ENCODE results near the gene SMAD7. TPM values are rescaled to one million over a fixed set of nuclear protein-coding genes. Genes with fewer than 3 reads are reported as not detected.

Gene SMAD7
- total and polyA plus RNA-seq, 7 experiments from 2014 or later = 5.3 to 79.4 (median 21.4) TPM

GRCh38 chr18:48904091-48904490 lies 46.7 kb downstream of the SMAD7 start:
- H3K4me3 Mint-ChIP-seq = no peak overlapping the region
- peaks cover 0 to 16% (median 0%) of the 10 kb centered on the region in 5 donors for H3K27me3 Mint-ChIP-seq
- peaks cover 0 to 13% (median 0%) of the 10 kb centered on the region in 3 experiments for H3K9me3 ChIP-seq (ENCODE audit: control insufficient read depth in 2 of 3, low read length in 3 of 3)
- no peaks in the 10 kb centered on the region for H3K27me3 ChIP-seq (ENCODE audit: control insufficient read depth in 2 of 2, insufficient read depth in 2 of 2, low read length in 2 of 2)
- intact Hi-C loops (cut with micrococcal nuclease) = no loop called here
- DNase-seq (no peak), ATAC-seq (no peak)
- peaks cover 0 to 19% (median 15%) of the 10 kb centered on the region in 7 donors for H3K4me1 Mint-ChIP-seq
- ChIA-PET CTCF (no interaction called here), POLR2A (no interaction called here)
- peaks cover 5 to 22% (median 14%) of the 10 kb centered on the region in 11 donors for H3K9me3 Mint-ChIP-seq
- peaks cover 0 to 1% of the 10 kb centered on the region in 2 donors for H3K4me1 ChIP-seq (ENCODE audit: control insufficient read depth in 2 of 2, insufficient read depth in 2 of 2, low read length in 2 of 2)
- no peak overlapping the region for H3K4me3 ChIP-seq (ENCODE audit: low read length)
- peaks cover 0 to 16% (median 10%) of the 10 kb centered on the region in 5 donors for H3K36me3 Mint-ChIP-seq
- no peak overlapping the region for H3K27ac ChIP-seq (ENCODE audit: low read depth, low read length)
- H3K27ac Mint-ChIP-seq = no peak overlapping the region
- no peaks in the 10 kb centered on the region for H3K36me3 ChIP-seq (ENCODE audit: control insufficient read depth in 2 of 3, insufficient read depth in 3 of 3, low read length in 3 of 3)

- Histone ChIP-seq H3K9me3 (ENCODE audit: control insufficient read depth in 2 of 3, low read length in 3 of 3) (peaks cover 0 to 13% (median 0%) of the 10 kb centered on the region in 3 experiments), H3K4me3 (ENCODE audit: low read length) (no peak overlapping the region), H3K36me3 (ENCODE audit: control insufficient read depth in 2 of 3, insufficient read depth in 3 of 3, low read length in 3 of 3) (no peaks in the 10 kb centered on the region), H3K4me1 (ENCODE audit: control insufficient read depth in 2 of 2, insufficient read depth in 2 of 2, low read length in 2 of 2) (no peaks in the 10 kb centered on the region), H3K27ac (ENCODE audit: low read depth, low read length) (no peak overlapping the region), H3K27me3 (ENCODE audit: control insufficient read depth in 2 of 2, insufficient read depth in 2 of 2, low read length in 2 of 2) (no peaks in the 10 kb centered on the region)
- DNase-seq (no peak), ATAC-seq (no peak)
- CTCF ChIA-PET = no interaction called here
- intact Hi-C loops (cut with micrococcal nuclease) = no loop called here
- peaks cover 0 to 14% (median 0%) of the 10 kb centered on the region in 5 donors for H3K27me3 Mint-ChIP-seq
- H3K4me1 Mint-ChIP-seq = peaks cover 0 to 13% (median 12%) of the 10 kb centered on the region in 7 donors
- H3K27ac Mint-ChIP-seq = no peak overlapping the region
- H3K36me3 Mint-ChIP-seq = peaks cover 0 to 18% (median 10%) of the 10 kb centered on the region in 5 donors
- POLR2A ChIA-PET = no interaction called here
- peaks cover 5 to 22% (median 14%) of the 10 kb centered on the region in 11 donors for H3K9me3 Mint-ChIP-seq
- H3K4me3 Mint-ChIP-seq = no peak overlapping the region
Measured at GRCh38 chr18:48902856-48903601, 47.7 kb downstream of the SMAD7 start.

- H3K9me3 Mint-ChIP-seq = peaks cover 5 to 22% (median 14%) of the 10 kb centered on the region in 11 donors
- peak; percentile 32 for ATAC-seq
- Histone ChIP-seq H3K36me3 (ENCODE audit: control insufficient read depth in 2 of 3, insufficient read depth in 3 of 3, low read length in 3 of 3) (no peaks in the 10 kb centered on the region), H3K4me3 (ENCODE audit: low read length) (no peak overlapping the region), H3K4me1 (ENCODE audit: control insufficient read depth in 2 of 2, insufficient read depth in 2 of 2, low read length in 2 of 2) (no peaks in the 10 kb centered on the region), H3K27me3 (ENCODE audit: control insufficient read depth in 2 of 2, insufficient read depth in 2 of 2, low read length in 2 of 2) (no peaks in the 10 kb centered on the region), H3K9me3 (ENCODE audit: control insufficient read depth in 2 of 3, low read length in 3 of 3) (peaks cover 0 to 13% (median 0%) of the 10 kb centered on the region in 3 experiments), H3K27ac (ENCODE audit: low read depth, low read length) (no peak overlapping the region)
- H3K4me1 Mint-ChIP-seq = peaks cover 0 to 13% (median 12%) of the 10 kb centered on the region in 7 donors
- peaks cover 0 to 18% (median 10%) of the 10 kb centered on the region in 5 donors for H3K36me3 Mint-ChIP-seq
- peaks cover 0 to 14% (median 0%) of the 10 kb centered on the region in 5 donors for H3K27me3 Mint-ChIP-seq
- POLR2A ChIA-PET = no interaction called here
- DNase-seq = no peak
- H3K4me3 Mint-ChIP-seq = no peak overlapping the region
- intact Hi-C loops (cut with micrococcal nuclease) = no loop called here
- CTCF ChIA-PET = no interaction called here
- H3K27ac Mint-ChIP-seq = no peak overlapping the region
Measured at GRCh38 chr18:48902023-48902855, 48.5 kb downstream of the SMAD7 start.

- Histone ChIP-seq H3K4me1 (ENCODE audit: control insufficient read depth in 2 of 2, insufficient read depth in 2 of 2, low read length in 2 of 2) (no peaks in the 10 kb centered on the region), H3K4me3 (ENCODE audit: low read length) (no peak overlapping the region), H3K27me3 (ENCODE audit: control insufficient read depth in 2 of 2, insufficient read depth in 2 of 2, low read length in 2 of 2) (no peaks in the 10 kb centered on the region), H3K36me3 (ENCODE audit: control insufficient read depth in 2 of 3, insufficient read depth in 3 of 3, low read length in 3 of 3) (no peaks in the 10 kb centered on the region), H3K27ac (ENCODE audit: low read depth, low read length) (no peak overlapping the region), H3K9me3 (ENCODE audit: control insufficient read depth in 2 of 3, low read length in 3 of 3) (peaks cover 0 to 13% (median 0%) of the 10 kb centered on the region in 3 experiments)
- peaks cover 0 to 18% (median 10%) of the 10 kb centered on the region in 5 donors for H3K36me3 Mint-ChIP-seq
- intact Hi-C loops (cut with micrococcal nuclease) = no loop called here
- H3K27me3 Mint-ChIP-seq = peaks cover 0 to 12% (median 0%) of the 10 kb centered on the region in 5 donors
- H3K4me1 Mint-ChIP-seq = peaks cover 0 to 19% (median 18%) of the 10 kb centered on the region in 7 donors
- no peak for DNase-seq
- ChIA-PET POLR2A (interaction anchor here (0.6 kb wide), 1 partner anchor 23 kb away, joined by 3 read pairs; no protein-coding TSS in a partner anchor), CTCF (no interaction called here)
- ATAC-seq = no peak
- H3K27ac Mint-ChIP-seq = no peak overlapping the region
- peaks cover 5 to 22% (median 14%) of the 10 kb centered on the region in 11 donors for H3K9me3 Mint-ChIP-seq
- no peak overlapping the region for H3K4me3 Mint-ChIP-seq
Measured at GRCh38 chr18:48901145-48902022, 49.4 kb downstream of the SMAD7 start.

- ATAC-seq (no peak), DNase-seq (no peak)
- Histone ChIP-seq H3K4me1 (ENCODE audit: control insufficient read depth in 2 of 2, insufficient read depth in 2 of 2, low read length in 2 of 2) (no peaks in the 10 kb centered on the region), H3K36me3 (ENCODE audit: control insufficient read depth in 2 of 3, insufficient read depth in 3 of 3, low read length in 3 of 3) (no peaks in the 10 kb centered on the region), H3K27me3 (ENCODE audit: control insufficient read depth in 2 of 2, insufficient read depth in 2 of 2, low read length in 2 of 2) (no peaks in the 10 kb centered on the region), H3K9me3 (ENCODE audit: control insufficient read depth in 2 of 3, low read length in 3 of 3) (peaks cover 0 to 13% (median 0%) of the 10 kb centered on the region in 3 experiments), H3K27ac (ENCODE audit: low read depth, low read length) (no peak overlapping the region), H3K4me3 (ENCODE audit: low read length) (no peak overlapping the region)
- no peak overlapping the region for H3K4me3 Mint-ChIP-seq
- peaks cover 0 to 12% (median 0%) of the 10 kb centered on the region in 5 donors for H3K27me3 Mint-ChIP-seq
- peaks cover 0 to 18% (median 10%) of the 10 kb centered on the region in 5 donors for H3K36me3 Mint-ChIP-seq
- H3K9me3 Mint-ChIP-seq = peaks cover 5 to 20% (median 14%) of the 10 kb centered on the region in 11 donors
- POLR2A ChIA-PET = interaction anchor here (0.6 to 0.7 kb wide), 2 partner anchors 24 to 57 kb away, joined by 3 read pairs; no protein-coding TSS in a partner anchor
- peaks cover 0 to 23% (median 18%) of the 10 kb centered on the region in 7 donors for H3K4me1 Mint-ChIP-seq
- H3K27ac Mint-ChIP-seq = no peak overlapping the region
- intact Hi-C loops (cut with micrococcal nuclease) = no loop called here
- CTCF ChIA-PET = interaction anchor here (0.9 kb wide), 1 partner anchor 10 kb away, joined by 3 read pairs; no protein-coding TSS in a partner anchor
Measured at GRCh38 chr18:48900469-48900868, 50.3 kb downstream of the SMAD7 start.

Measured in naive thymus-derived CD4-positive, alpha-beta T cell (primary cell).